Activated CD8-positive, alpha-beta memory T cell treated with anti-CD3 and anti-CD28 coated beads for 48 hours (primary cell): ENCODE data around the gene CATSPERE.

Experiments used
- DNase-seq, 3 experiments: peaks; one replicate each; pipeline ENCODE4 v3.0.0-alpha.2; 2020; ENCODE audit warnings: low read depth in 2 of 3, low spot score in 2 of 3

The CATSPERE gene

GRCh38 chr1:244626709-244627108, 165.6 kb downstream of the CATSPERE start:
- DNase-seq = no peak

DNA sequence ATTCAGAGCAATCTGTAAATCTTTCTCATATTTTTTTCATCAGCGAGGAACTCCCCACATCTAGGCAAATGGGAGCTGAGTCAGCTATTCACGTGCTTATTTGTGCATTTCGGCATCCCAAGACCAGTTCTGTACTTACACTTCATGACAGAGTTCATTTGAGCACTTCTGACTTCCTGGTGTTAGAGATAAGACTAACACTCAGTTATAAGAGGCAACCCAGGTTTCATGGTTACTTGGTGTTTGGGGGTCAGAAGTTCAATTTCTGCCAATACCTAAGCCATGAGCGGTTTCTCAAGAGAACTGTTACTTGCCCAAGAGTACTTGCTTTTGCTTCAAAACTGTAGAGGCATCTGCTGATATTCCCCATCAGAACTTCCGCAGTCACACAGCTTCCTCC, 167.7 kb downstream of the CATSPERE start:
- DNase-seq = no peak

DNA sequence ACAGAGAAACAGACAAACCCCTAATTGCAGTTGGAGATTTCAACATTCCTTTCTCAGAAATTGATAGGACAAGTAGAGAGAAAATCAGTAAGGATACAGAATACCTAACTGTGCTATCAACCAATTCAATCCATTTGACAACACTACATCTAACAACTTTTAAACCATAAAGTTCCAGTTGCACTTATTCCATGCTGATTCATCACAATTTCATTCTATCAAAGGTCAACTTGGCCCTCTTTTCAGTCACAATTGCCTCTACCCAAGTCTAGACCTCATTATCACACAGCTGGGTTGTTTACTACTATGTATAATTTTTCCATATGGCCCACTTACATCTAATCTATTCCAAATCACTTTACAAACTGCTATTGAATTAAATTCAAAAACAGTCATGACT, 172.1 kb downstream of the CATSPERE start:
- DNase-seq = no peak

DNA sequence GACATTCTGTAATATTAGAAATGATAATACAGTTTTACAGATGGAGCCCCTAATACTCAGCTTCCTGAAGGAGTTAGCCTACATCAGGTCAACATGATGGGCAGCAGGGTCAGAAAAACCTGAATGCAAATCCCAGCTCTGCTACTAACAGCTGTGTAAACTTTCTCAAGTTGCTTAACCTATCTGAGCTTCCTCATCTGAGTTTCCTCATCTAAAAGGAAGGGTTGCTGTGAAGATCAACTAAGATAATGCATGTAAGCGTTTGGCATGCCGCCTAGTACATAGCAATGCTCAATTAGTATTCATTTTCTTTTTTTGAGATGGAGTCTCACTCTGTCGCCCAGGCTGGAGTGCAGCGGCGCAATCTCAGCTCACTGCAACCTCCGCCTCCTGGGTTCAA, 173.5 kb downstream of the CATSPERE start:
- no peak for DNase-seq

- no peak for DNase-seq
Observed at GRCh38 chr1:244636488-244637259, 175.6 kb downstream of the CATSPERE start.

DNA sequence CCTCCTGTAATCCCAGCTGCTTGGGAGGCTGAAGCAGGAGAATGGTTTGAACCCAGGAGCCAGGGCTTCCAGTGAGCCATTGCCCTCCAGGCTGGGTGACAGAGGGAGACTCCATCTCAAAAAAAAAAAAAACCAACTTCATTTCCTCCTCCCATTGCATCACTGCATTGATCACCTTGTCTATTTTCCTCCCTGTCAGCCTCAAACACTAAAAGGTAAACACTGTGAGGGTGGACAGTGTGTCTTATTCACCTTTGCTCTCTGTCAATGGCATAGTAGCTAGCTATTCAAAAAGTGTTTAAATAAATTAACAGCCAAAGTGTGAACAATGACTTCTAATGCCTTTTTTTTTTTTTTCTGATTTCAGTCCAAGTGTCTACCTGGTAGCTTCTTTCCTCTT, 178.5 kb downstream of the CATSPERE start:
- no peak for DNase-seq

DNA sequence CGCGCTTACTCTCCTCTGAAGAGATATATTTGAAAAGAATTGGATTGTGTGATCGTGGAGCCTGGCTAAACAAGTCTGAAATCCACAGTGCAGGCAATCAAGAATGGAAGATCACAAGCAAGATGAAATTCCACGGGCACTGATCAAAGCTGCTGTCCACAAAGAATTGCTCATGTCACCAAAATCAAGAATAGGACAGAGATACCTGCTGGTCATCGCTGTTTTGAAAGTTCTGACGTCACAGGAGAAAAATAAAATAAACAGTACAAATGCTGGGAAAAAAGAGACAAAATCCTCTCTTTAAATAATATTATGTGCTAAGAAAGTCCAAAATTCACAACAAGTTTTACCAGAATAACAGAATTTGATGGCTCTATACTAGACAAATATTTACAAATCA, 179.8 kb downstream of the CATSPERE start:
- DNase-seq = no peak

GRCh38 chr1:244642526-244642925, 181.5 kb downstream of the CATSPERE start:
- no peak for DNase-seq

GRCh38 chr1:244642988-244643387, 181.9 kb downstream of the CATSPERE start:
- DNase-seq = no peak

DNA sequence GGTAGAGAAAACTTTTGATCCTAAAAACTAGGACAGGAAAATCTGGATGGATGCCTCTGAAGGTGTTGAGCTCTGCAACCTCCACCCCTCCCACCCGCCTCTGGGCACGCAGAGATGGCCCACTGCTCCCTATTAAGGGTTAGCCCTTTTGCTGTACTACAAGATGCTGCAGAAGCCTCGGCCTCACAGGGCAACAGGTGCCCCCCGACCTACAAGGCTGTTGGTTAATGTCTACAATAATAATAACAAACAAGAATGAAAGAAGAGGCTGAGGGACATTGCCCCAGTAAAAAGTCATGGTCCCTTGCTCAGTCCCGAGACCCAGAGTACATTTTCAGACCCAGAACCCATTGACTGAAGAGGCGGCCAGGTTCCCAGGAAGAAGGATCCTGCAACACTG, 184.3 kb downstream of the CATSPERE start:
- no peak for DNase-seq

GRCh38 chr1:244645890-244646289, 184.8 kb downstream of the CATSPERE start:
- DNase-seq = no peak

GRCh38 chr1:244647819-244648218, 186.7 kb downstream of the CATSPERE start:
- no peak for DNase-seq

- no peak for DNase-seq
Observed at GRCh38 chr1:244651956-244652622, 191.0 kb downstream of the CATSPERE start.

DNA sequence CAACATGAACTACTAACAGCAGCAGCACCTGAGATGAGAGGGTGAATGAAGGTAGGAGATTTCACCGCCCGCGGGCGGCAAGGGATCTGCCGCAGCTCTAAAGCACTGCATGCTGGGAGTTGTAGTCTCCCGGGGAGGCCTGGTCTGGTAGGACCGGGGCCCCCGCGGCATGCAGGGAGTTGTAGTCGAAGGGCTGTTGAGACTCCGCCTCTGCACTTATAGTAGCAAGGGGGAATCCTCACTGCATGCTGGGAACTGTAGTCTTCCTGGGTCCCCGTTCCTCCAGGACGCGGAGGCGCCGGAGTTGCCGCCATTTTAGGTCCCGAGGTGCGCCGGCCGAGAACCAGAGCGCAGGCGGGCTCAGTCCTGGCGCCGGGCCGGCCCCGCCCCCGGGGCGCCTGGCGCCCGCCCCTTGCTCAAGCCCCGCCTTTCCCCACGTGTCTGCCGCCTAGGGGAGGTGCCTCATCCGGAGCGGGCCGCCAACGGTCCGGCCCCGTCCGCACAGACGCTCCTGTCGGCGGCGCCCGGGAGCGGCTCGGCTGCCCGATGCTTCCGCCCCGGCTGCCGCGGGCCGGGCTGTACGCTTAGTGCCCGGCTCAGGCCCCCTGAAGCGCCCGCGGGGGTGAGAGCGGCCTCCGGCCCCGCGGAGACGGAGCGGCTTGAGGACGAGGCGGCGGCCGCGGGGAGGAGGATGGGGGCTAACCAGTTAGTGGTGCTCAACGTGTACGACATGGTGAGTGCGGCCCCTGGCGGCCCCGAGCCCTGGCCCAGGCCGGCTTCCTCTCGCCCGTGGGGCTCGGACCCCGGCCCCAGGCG, 191.8 kb downstream of the CATSPERE start, which contains the start of gene DESI2:
TSS of gene DESI2 (plus strand) at position 504 of the 816 bp plus-strand sequence. CDS start at position 692, 188 bp downstream.
- DNase-seq = peak; percentile 77 to 94 (median 87)

GRCh38 chr1:244653439-244654107, 192.5 kb downstream of the CATSPERE start:
- DNase-seq = no peak

DNA sequence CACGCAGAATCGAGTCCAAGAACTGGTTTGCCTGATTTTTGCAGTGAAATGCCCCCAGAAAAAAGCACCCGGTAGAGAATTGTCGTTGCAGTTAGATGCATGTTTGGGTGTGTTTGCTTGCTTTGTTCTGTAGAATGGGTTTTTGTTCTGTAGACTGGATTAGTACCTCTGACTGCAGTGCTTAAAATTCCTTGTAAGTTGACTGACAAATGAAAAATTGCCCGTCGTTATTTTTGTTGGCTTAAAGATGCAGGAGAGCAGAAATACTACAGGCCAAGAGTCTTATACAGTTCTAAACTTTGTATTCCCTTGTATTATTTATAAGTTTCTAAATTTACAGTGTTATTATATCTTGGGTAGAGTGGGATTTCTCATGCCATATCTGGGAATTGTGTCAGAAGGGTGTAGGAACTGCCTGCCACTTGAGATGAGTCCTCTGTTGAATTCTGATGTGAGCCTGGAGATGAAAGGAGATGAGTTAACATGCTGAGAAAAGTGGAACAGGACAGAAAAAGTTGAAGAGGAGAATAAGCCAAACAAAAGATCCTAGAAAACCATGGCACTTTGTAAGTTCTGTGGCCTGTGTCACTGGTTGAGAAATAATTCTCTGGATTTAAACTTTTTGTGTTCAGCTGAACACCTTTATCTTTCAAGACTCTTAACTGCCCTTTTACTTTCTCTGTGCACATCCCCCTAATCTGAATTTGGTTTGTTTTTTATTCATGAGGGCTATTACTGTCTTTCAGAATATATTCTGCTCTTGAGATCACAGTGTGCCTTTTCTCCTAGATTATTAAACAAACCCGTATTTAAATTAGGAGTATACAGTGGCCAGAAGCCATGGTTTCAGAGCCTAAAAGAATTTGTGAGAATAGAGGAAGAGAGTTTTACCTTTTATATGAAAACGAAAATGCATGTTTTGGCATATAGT, 193.3 kb downstream of the CATSPERE start:
- DNase-seq = no peak

- no peak for DNase-seq
Observed at GRCh38 chr1:244655186-244655585, 194.1 kb downstream of the CATSPERE start.

- DNase-seq = no peak
Observed at GRCh38 chr1:244657421-244657820, 196.3 kb downstream of the CATSPERE start.

DNA sequence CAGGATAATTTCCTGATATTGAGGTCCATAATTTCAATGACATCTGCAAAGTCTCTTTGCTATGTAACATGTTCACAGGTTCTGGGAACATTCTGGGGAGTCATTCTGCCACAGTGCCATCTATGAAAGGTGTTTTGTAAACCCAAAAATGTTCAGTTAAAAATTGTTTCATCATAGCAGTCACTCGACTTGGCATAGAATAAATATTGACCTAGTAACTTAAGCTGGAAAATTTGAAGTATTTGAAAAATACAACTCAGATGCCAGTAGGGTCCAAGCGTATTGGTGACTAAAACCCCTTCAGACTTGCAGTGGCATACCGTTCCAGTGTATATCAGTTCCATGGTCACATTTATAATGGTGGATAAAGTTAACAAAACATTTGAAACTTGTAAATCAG, 198.6 kb downstream of the CATSPERE start:
- no peak for DNase-seq

GRCh38 chr1:244660595-244660994, 199.5 kb downstream of the CATSPERE start:
- DNase-seq = no peak
